Activated T-helper 2 cell treated with anti-CD3 and anti-CD28 coated beads, Interferon-gamma antibody, Interleukin-2, Interleukin-4, amounts not matched to agents 10 μg/mL and 5 μg/mL and 100 μg/mL, durations not matched to agents 14 hours and 24 hours and 36 hours (primary cell): Measurements from ENCODE around the gene ARR3. TPM values are rescaled to one million over a fixed set of nuclear protein-coding genes. Genes with fewer than 3 reads are reported as not detected.
A peak's percentile ranks its signal among the peaks of the same experiment; 100 is the strongest.
"Not testable (repeated sequence)": the region's sequence is repeated elsewhere in the genome, so short reads cannot be mapped to it uniquely, and the experiment has no call there.

ENCODE experiments used
- DNase-seq: peaks from one replicate; pipeline ENCODE4 v3.0.0; 2021; ENCODE audit warnings: low spot score
- H3K27ac Mint-ChIP-seq: one replicate; pipeline ENCODE4 v1.8.0; 2021; ENCODE audit warnings: mixed read lengths
- H3K27me3 Mint-ChIP-seq: one replicate; pipeline ENCODE4 v1.8.0; 2021; ENCODE audit warnings: low read depth, mixed read lengths
- H3K36me3 Mint-ChIP-seq: one replicate; pipeline ENCODE4 v1.8.0; 2021; ENCODE audit warnings: low read depth, mixed read lengths
- H3K4me1 Mint-ChIP-seq: one replicate; pipeline ENCODE4 v1.8.0; 2021; ENCODE audit warnings: low read depth, mixed read lengths
- H3K4me3 Mint-ChIP-seq: one replicate; pipeline ENCODE4 v1.8.0; 2021; ENCODE audit warnings: low read depth, mild to moderate bottlenecking, moderate library complexity, mixed read lengths
- H3K9me3 Mint-ChIP-seq: one replicate; pipeline ENCODE4 v1.8.0; 2021; ENCODE audit warnings: mixed read lengths
- intact Hi-C: fragments of 100-400 bp; cut with micrococcal nuclease; formaldehyde crosslinking; loops from one replicate; pipeline ENCODE4 v1.15.1; 2023
- total RNA-seq: library from RNA; stranded (reverse); gene quantifications from 2 replicates; pipeline ENCODE4 v1.2.3, GENCODE V29; 2022

ARR3 gene
- not detected in 2 replicates for total RNA-seq

GRCh38 chrX:70268034-70268433, at the start of gene ARR3:
TSS of gene ARR3 (plus strand) at chrX:70268334. CDS start at chrX:70269386, 1,052 bp downstream.
- intact Hi-C loops, result no loop called here
- no peaks in the 10 kb centered on the region for H3K4me1 Mint-ChIP-seq
- no peak within 1 kb of the TSS for H3K4me3 Mint-ChIP-seq
- H3K27me3 Mint-ChIP-seq, result no peaks in the 10 kb centered on the region
- H3K27ac Mint-ChIP-seq, result no peak within 1 kb of the TSS
- H3K36me3 Mint-ChIP-seq, result no peaks in the 10 kb centered on the region
- no peaks in the 10 kb centered on the region for H3K9me3 Mint-ChIP-seq
- no peak for DNase-seq

DNA sequence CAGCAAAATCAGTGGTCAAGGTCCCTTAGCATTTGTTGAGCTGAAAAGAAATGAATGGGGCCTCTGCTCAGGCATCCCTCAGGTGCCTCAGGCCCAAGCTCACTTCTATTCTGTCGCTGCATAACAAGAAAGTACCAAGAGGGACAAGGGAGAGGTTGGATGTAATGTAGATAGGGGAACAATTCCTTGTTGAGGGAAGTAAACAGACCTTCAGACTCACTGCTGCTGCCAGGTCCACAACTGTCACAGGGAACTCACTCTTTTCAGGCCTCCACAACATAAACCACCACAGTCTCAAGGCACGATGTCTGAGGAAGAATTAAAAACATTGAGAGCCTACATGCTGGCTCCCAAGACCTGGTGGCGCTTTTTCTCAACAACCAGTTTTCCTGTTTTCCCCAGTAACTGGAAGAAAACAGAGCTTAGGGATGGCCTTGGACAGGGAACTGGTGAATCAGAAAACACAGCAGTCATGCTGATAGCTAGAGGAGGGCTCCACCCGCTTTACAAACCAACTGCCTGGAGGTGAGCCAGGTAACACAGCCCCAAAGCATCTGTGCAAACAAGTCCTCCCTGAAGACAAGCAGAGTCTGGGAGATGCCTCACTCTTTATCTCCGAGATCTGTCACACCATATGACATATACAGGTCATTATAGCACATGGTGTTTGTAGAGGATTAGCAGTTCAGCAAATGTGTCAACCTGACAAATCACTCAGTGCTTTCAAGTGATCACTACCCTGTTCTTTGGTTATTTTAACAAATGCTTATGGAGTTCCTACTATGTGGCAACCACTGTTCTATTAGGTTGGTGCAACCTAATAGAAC, 48.0 kb upstream of the ARR3 start:
- Mint-ChIP-seq H3K4me3 (no peak overlapping the region), H3K27ac (no peak overlapping the region), H3K9me3 (no peaks in the 10 kb centered on the region), H3K4me1 (no peaks in the 10 kb centered on the region), H3K27me3 (no peaks in the 10 kb centered on the region), H3K36me3 (no peaks in the 10 kb centered on the region)
- DNase-seq, result no peak
- intact Hi-C loops, result no loop called here

GRCh38 chrX:70226048-70226447, 42.1 kb upstream of the ARR3 start:
- Mint-ChIP-seq H3K27me3 (no peaks in the 10 kb centered on the region), H3K4me3 (no peak overlapping the region), H3K4me1 (no peaks in the 10 kb centered on the region), H3K27ac (no peak overlapping the region), H3K9me3 (no peaks in the 10 kb centered on the region), H3K36me3 (no peaks in the 10 kb centered on the region)
- intact Hi-C loops, result no loop called here
- no peak for DNase-seq

DNA sequence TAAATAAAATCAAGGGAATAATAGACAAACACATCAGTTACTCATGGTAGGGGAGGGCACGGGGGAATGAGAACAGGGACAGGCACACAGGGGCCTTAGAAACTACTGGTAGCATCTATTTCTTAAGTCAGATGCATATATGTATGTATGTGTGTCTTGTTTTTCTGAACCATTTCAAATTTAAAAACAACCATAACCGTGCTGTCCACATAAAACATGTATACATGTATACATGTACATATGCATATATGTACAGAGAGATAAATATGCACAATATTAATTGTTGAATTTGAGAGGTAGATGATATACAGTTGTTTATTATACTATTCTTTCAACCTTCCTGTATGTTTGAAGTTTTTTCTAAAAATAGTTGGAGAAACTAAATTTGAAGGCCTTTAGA, 41.4 kb upstream of the ARR3 start:
- H3K4me1 Mint-ChIP-seq, result peaks cover 2% of the 10 kb centered on the region
- no peaks in the 10 kb centered on the region for H3K9me3 Mint-ChIP-seq
- H3K27me3 Mint-ChIP-seq, result no peaks in the 10 kb centered on the region
- H3K36me3 Mint-ChIP-seq, result no peaks in the 10 kb centered on the region
- H3K27ac Mint-ChIP-seq, result no peak overlapping the region
- no peak overlapping the region for H3K4me3 Mint-ChIP-seq
- intact Hi-C loops, result no loop called here
- DNase-seq, result no peak

GRCh38 chrX:70231666-70232065, 36.5 kb upstream of the ARR3 start:
- DNase-seq, result no peak
- Mint-ChIP-seq H3K27ac (peak overlapping the region; percentile 59), H3K4me3 (no peak overlapping the region), H3K9me3 (no peaks in the 10 kb centered on the region), H3K27me3 (no peaks in the 10 kb centered on the region), H3K36me3 (no peaks in the 10 kb centered on the region), H3K4me1 (peaks cover 17% of the 10 kb centered on the region)
- intact Hi-C loops, result no loop called here

- Mint-ChIP-seq H3K9me3 (no peaks in the 10 kb centered on the region), H3K4me1 (peaks cover 18% of the 10 kb centered on the region), H3K4me3 (no peak within 1 kb of the TSS), H3K27ac (peak within 1 kb of the TSS; percentile 46), H3K27me3 (no peaks in the 10 kb centered on the region), H3K36me3 (no peaks in the 10 kb centered on the region)
- intact Hi-C loops, result no loop called here
- DNase-seq, result no peak
Measured at GRCh38 chrX:70234355-70234754, 33.8 kb upstream of the ARR3 start, which contains the start of gene AWAT1. TSS of gene AWAT1 (plus strand) at chrX:70234655. CDS start at chrX:70234696, 41 bp downstream.

DNA sequence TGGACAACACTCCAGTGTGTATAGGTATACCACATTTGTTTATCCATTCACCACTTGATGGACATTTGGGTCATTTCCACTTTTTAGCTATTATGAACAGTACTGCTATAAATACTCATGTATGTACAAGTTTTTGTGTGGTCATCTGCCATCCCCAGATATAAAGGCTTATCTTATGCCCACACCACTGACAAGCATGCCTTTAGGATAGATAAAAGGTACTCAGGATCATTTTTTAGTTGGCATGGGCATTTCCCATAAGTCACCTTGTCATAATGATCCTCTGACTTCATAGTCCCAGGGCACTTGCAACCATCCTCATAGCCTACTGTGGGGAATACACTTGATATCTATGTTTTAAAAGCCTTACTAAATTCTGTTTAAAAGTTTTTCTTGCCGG, 27.4 kb upstream of the ARR3 start:
- intact Hi-C loops, result no loop called here
- H3K9me3 Mint-ChIP-seq, result no peaks in the 10 kb centered on the region
- H3K27ac Mint-ChIP-seq, result no peak overlapping the region
- H3K36me3 Mint-ChIP-seq, result no peaks in the 10 kb centered on the region
- peaks cover 1% of the 10 kb centered on the region for H3K4me1 Mint-ChIP-seq
- no peak for DNase-seq
- no peak overlapping the region for H3K4me3 Mint-ChIP-seq
- H3K27me3 Mint-ChIP-seq, result no peaks in the 10 kb centered on the region

- Mint-ChIP-seq H3K4me3 (no peak overlapping the region), H3K36me3 (no peaks in the 10 kb centered on the region), H3K27ac (no peak overlapping the region), H3K9me3 (no peaks in the 10 kb centered on the region), H3K27me3 (no peaks in the 10 kb centered on the region), H3K4me1 (peaks cover 1% of the 10 kb centered on the region)
- intact Hi-C loops, result no loop called here
- no peak for DNase-seq
Measured at GRCh38 chrX:70241501-70241900, 26.6 kb upstream of the ARR3 start.

GRCh38 chrX:70243601-70244000, 24.5 kb upstream of the ARR3 start:
- H3K36me3 Mint-ChIP-seq, H3K27me3 Mint-ChIP-seq, intact Hi-C loops, H3K4me1 Mint-ChIP-seq, DNase-seq, H3K4me3 Mint-ChIP-seq, H3K27ac Mint-ChIP-seq, H3K9me3 Mint-ChIP-seq: not testable (repeated sequence)

GRCh38 chrX:70244881-70245280, 23.3 kb upstream of the ARR3 start:
- no peaks in the 10 kb centered on the region for H3K4me1 Mint-ChIP-seq
- no peak for DNase-seq
- no peaks in the 10 kb centered on the region for H3K9me3 Mint-ChIP-seq
- no peak overlapping the region for H3K27ac Mint-ChIP-seq
- intact Hi-C loops, result no loop called here
- no peaks in the 10 kb centered on the region for H3K27me3 Mint-ChIP-seq
- no peak overlapping the region for H3K4me3 Mint-ChIP-seq
- no peaks in the 10 kb centered on the region for H3K36me3 Mint-ChIP-seq

GRCh38 chrX:70247252-70247651, 20.9 kb upstream of the ARR3 start:
- Mint-ChIP-seq H3K27ac (no peak overlapping the region), H3K9me3 (no peaks in the 10 kb centered on the region), H3K4me3 (no peak overlapping the region), H3K4me1 (no peaks in the 10 kb centered on the region), H3K27me3 (no peaks in the 10 kb centered on the region), H3K36me3 (no peaks in the 10 kb centered on the region)
- intact Hi-C loops, result no loop called here
- DNase-seq, result no peak

- Mint-ChIP-seq H3K4me1 (peaks cover 18% of the 10 kb centered on the region), H3K9me3 (no peaks in the 10 kb centered on the region), H3K4me3 (no peak overlapping the region), H3K36me3 (no peaks in the 10 kb centered on the region), H3K27me3 (no peaks in the 10 kb centered on the region), H3K27ac (no peak overlapping the region)
- intact Hi-C loops, result no loop called here
- no peak for DNase-seq
Measured at GRCh38 chrX:70252491-70252890, 15.6 kb upstream of the ARR3 start.

DNA sequence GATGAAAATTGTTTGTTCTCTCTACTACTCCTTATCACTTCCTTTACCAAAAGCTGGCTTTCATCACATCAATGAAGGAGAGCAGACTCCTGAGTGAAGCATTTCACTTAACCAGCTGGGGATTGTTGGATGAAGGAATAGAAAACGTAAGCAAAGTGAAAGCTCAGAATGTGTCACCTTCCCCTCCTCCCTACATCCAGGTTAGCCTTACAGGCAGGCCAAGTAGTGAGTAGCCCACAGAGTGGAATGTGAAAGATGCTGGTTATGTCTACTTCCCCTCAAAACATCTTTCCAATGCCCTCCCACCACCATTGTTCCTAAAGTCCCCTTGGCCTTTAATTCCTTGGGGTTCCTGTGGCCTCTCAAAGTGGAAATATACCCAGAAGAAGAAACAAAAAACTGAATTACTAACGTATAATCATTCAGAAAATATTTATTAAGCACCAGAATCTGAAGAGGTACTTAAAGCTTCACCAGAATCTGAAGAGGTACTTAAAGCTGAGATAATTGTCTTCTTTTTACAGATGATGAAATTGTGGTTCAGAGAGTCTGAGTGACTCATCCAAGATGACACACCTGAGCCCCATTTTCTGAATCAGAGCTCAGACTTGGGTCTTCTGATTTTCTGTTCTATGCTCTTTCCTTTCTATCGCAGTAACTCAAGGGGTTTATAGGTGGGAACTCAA, 14.6 kb upstream of the ARR3 start:
- Mint-ChIP-seq H3K4me3 (no peak overlapping the region), H3K27me3 (no peaks in the 10 kb centered on the region), H3K4me1 (peaks cover 18% of the 10 kb centered on the region), H3K27ac (peak overlapping the region; percentile 57), H3K9me3 (no peaks in the 10 kb centered on the region), H3K36me3 (no peaks in the 10 kb centered on the region)
- DNase-seq, result no peak
- intact Hi-C loops, result no loop called here
